ENCODE results near the gene HDAC9.
A peak's percentile ranks its signal among the peaks of the same experiment; 100 is the strongest.

Gene HDAC9

GRCh38 chr7:18494821-18495408 lies 634 bp upstream of the HDAC9 start:
- DNase-seq: peak; percentile 22 to 31

- no peak for DNase-seq
These were observed 772 bp downstream of the HDAC9 start for GRCh38 chr7:18496341-18496700.

- no peak for DNase-seq
These were observed 1.5 kb downstream of the HDAC9 start for GRCh38 chr7:18497082-18497481.

GRCh38 chr7:18497800-18498199 lies 2.3 kb downstream of the HDAC9 start:
- no peak for DNase-seq

GRCh38 chr7:18498341-18498740 lies 2.8 kb downstream of the HDAC9 start:
- DNase-seq: no peak

GRCh38 chr7:18499407-18500177 lies 4.0 kb downstream of the HDAC9 start:
- DNase-seq: no peak

GRCh38 chr7:18503126-18503866 lies 7.7 kb downstream of the HDAC9 start:
- DNase-seq: no peak

GRCh38 chr7:18504965-18505364 lies 9.4 kb downstream of the HDAC9 start:
- DNase-seq: no peak

GRCh38 chr7:18505870-18506460 lies 10.4 kb downstream of the HDAC9 start:
- no peak for DNase-seq

- DNase-seq: no peak
These were observed 13.2 kb downstream of the HDAC9 start for GRCh38 chr7:18508443-18509427.

- no peak for DNase-seq
These were observed 13.9 kb downstream of the HDAC9 start for GRCh38 chr7:18509481-18509880.

- DNase-seq: no peak
These were observed 16.0 kb downstream of the HDAC9 start for GRCh38 chr7:18511351-18512140.

GRCh38 chr7:18513343-18513742 lies 17.8 kb downstream of the HDAC9 start:
- DNase-seq: no peak

GRCh38 chr7:18515067-18515466 lies 19.5 kb downstream of the HDAC9 start:
- DNase-seq: no peak

- no peak for DNase-seq
These were observed 22.1 kb downstream of the HDAC9 start for GRCh38 chr7:18517646-18518045.

GRCh38 chr7:18518555-18518954 lies 23.0 kb downstream of the HDAC9 start:
- no peak for DNase-seq

- no peak for DNase-seq
These were observed 25.1 kb downstream of the HDAC9 start for GRCh38 chr7:18520450-18521235.

GRCh38 chr7:18521236-18521589 lies 25.7 kb downstream of the HDAC9 start:
- DNase-seq: no peak

GRCh38 chr7:18521945-18522566 lies 26.5 kb downstream of the HDAC9 start:
- no peak for DNase-seq

GRCh38 chr7:18524248-18524647 lies 28.7 kb downstream of the HDAC9 start:
- no peak for DNase-seq
